GM12872 (cell line): Measurements from ENCODE around the gene NACAD.

ENCODE experiments used
- TF ChIP-seq, protein P1 (sequence below): IDR thresholded peaks from 3 replicates; pipeline ENCODE4 v1.5.1; 2011; ENCODE audit warnings: low read depth, mild to moderate bottlenecking, low read length, moderate library complexity; ENCODE audit not compliant: insufficient read depth

The NACAD gene

DNA sequence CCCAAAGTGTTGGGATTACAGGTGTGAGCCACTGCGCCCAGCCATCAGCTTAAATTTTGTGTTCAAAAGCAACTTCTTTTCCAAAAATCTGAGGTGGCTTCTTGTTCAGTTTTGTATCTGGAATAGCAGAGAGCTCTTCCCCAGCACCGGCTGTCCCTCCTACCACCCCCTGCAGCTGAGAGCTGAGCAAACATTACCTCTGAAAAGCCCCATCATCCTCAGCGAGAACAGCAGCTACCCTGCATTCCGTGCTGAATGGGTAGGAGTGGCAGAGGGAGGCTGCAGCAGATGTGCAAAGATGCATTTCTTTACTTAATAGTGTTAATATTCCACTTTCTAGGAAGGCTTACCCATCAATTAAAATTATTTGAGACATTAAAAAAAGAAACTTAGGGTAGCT, 56.9 kb downstream of the NACAD start:
- TF ChIP-seq, protein P1, sequence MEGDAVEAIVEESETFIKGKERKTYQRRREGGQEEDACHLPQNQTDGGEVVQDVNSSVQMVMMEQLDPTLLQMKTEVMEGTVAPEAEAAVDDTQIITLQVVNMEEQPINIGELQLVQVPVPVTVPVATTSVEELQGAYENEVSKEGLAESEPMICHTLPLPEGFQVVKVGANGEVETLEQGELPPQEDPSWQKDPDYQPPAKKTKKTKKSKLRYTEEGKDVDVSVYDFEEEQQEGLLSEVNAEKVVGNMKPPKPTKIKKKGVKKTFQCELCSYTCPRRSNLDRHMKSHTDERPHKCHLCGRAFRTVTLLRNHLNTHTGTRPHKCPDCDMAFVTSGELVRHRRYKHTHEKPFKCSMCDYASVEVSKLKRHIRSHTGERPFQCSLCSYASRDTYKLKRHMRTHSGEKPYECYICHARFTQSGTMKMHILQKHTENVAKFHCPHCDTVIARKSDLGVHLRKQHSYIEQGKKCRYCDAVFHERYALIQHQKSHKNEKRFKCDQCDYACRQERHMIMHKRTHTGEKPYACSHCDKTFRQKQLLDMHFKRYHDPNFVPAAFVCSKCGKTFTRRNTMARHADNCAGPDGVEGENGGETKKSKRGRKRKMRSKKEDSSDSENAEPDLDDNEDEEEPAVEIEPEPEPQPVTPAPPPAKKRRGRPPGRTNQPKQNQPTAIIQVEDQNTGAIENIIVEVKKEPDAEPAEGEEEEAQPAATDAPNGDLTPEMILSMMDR, result no peak
